CD4-positive, CD25-positive, alpha-beta regulatory T cell (primary cell): ENCODE data around the gene LRCOL1. TPM values are rescaled to one million over a fixed set of nuclear protein-coding genes. Genes with fewer than 3 reads are reported as not detected.
A peak's percentile ranks its signal among the peaks of the same experiment; 100 is the strongest.

Source experiments
- ATAC-seq, 2 donors: fragments of 150-1000 bp; cut with Tn5 transposase; one replicate each; pipeline ENCODE4 v1.10.0; 2021; ENCODE audit warnings: low read depth in 2 of 2, moderate number of reproducible peaks in 2 of 2, moderate library complexity in 1 of 2
- DNase-seq, 3 donors: peaks; one replicate each; pipeline versions ENCODE4 v3.0.0 to v3.0.0-alpha.2; 2012 to 2022; ENCODE audit warnings: mixed read lengths in 1 of 3
- H3K27ac ChIP-seq: one replicate; pipeline ENCODE4 v1.7.0; 2013; ENCODE audit warnings: mild to moderate bottlenecking, low read length; ENCODE audit not compliant: insufficient read depth, poor library complexity, severe bottlenecking
- H3K27me3 ChIP-seq: one replicate; pipeline ENCODE4 v1.7.0; 2013; ENCODE audit warnings: low read length; ENCODE audit not compliant: control insufficient read depth, insufficient read depth
- H3K36me3 ChIP-seq: one replicate; pipeline ENCODE4 v1.7.0; 2013; ENCODE audit warnings: mild to moderate bottlenecking, low read length, moderate library complexity; ENCODE audit not compliant: control insufficient read depth, insufficient read depth
- H3K4me1 ChIP-seq: 2 replicates; pipeline ENCODE4 v1.7.0; 2013; ENCODE audit warnings: mild to moderate bottlenecking, low read length; ENCODE audit not compliant: insufficient read depth, control insufficient read depth, poor library complexity, severe bottlenecking
- H3K4me3 ChIP-seq: one replicate; pipeline ENCODE4 v1.7.0; 2013; ENCODE audit warnings: low read depth, mild to moderate bottlenecking, low read length, moderate library complexity
- H3K9me3 ChIP-seq, 2 experiments: 1 replicate in 1 of 2; 2 replicates in 1 of 2; pipeline ENCODE4 v1.7.0; 2013; ENCODE audit warnings: low read length in 2 of 2, mild to moderate bottlenecking in 1 of 2, moderate library complexity in 1 of 2; ENCODE audit not compliant: control insufficient read depth in 2 of 2
- H3K27ac Mint-ChIP-seq, 3 donors: one replicate each; pipeline ENCODE4 v1.8.0; 2020 to 2022; ENCODE audit warnings: mild to moderate bottlenecking in 3 of 3, mixed read lengths in 3 of 3, moderate library complexity in 2 of 3
- H3K27me3 Mint-ChIP-seq: one replicate; pipeline ENCODE4 v1.8.0; 2022; ENCODE audit warnings: mild to moderate bottlenecking, mixed read lengths
- H3K36me3 Mint-ChIP-seq: one replicate; pipeline ENCODE4 v1.8.0; 2020; ENCODE audit warnings: mixed read lengths
- H3K4me1 Mint-ChIP-seq, 4 donors: one replicate each; pipeline ENCODE4 v1.8.0; 2020 to 2022; ENCODE audit warnings: mixed read lengths in 4 of 4, mild to moderate bottlenecking in 1 of 4
- H3K4me3 Mint-ChIP-seq, 4 donors: one replicate each; pipeline ENCODE4 v1.8.0; 2020 to 2022; ENCODE audit warnings: mild to moderate bottlenecking in 4 of 4, mixed read lengths in 4 of 4, moderate library complexity in 3 of 4
- H3K9me3 Mint-ChIP-seq, 7 donors: one replicate each; pipeline ENCODE4 v1.8.0; 2020 to 2022; ENCODE audit warnings: mixed read lengths in 7 of 7, mild to moderate bottlenecking in 3 of 7, moderate library complexity in 2 of 7
- polyA plus RNA-seq, 4 donors: library from polyadenylated mRNA; unstranded; fragments of 300-500 nt; fragmentation: Illumina TruSeq; gene quantifications; one replicate each; pipeline ENCODE4 v1.2.3, GENCODE V29; 2021
- total RNA-seq: library from RNA; stranded (reverse); gene quantifications from one replicate; pipeline ENCODE4 v1.2.3, GENCODE V29; 2022

Gene LRCOL1
- total and polyA plus RNA-seq, 5 donors from 2014 or later: not detected

DNA sequence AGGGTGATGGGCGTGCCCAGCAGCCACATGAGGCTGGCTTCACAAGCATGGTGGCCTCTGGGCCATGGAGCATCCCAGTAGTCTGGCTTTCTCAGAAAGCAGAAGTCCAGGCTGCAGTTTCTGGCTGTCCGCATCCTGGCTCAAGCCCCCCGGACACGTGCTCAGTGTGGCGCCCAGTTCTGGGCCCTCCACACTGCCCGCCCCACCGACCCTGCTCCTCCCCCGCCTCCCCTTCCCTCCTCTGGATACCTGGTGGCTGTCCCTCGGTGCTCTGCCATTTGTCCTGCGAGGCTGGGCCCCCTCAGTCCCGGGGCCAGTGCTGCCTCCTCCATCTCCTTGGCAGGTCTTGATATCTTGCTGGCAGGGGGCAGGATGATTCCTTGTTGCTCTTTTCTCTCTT, 31.6 kb downstream of the LRCOL1 start:
- Mint-ChIP-seq H3K4me3 (no peak overlapping the region), H3K27me3 (no peaks in the 10 kb centered on the region), H3K9me3 (no peaks in the 10 kb centered on the region), H3K36me3 (peaks cover 16% of the 10 kb centered on the region), H3K4me1 (no peaks in the 10 kb centered on the region), H3K27ac (no peak overlapping the region)
- no peak overlapping the region for H3K27ac ChIP-seq
- no peak overlapping the region for H3K4me3 ChIP-seq
- ATAC-seq: no peak
- peaks cover 4% of the 10 kb centered on the region for H3K36me3 ChIP-seq
- no peaks in the 10 kb centered on the region for H3K27me3 ChIP-seq
- no peaks in the 10 kb centered on the region for H3K9me3 ChIP-seq
- DNase-seq: no peak
- no peaks in the 10 kb centered on the region for H3K4me1 ChIP-seq

DNA sequence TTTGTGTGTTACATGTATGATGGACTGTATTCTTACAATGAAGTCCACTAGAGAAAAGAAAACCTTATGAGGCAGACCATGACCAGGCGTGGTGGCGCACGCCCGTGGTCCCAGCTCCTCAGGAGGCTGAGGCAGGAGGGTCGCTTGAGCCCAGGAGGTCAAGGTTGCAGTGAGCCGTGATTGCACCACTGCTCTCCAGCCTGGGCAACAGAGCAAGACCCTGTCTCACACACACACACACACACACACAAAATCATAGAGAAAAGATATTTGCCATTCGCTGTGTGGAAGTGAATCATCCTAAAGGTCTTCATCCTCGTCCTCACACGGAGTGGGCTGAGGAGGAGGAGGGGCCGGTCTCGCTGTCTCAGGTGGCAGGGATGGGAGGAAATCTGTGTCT, 32.3 kb downstream of the LRCOL1 start:
- no peak overlapping the region for H3K4me3 ChIP-seq
- H3K36me3 ChIP-seq: peaks cover 4% of the 10 kb centered on the region
- DNase-seq: no peak
- H3K4me1 Mint-ChIP-seq: no peaks in the 10 kb centered on the region
- H3K9me3 ChIP-seq: no peaks in the 10 kb centered on the region
- peaks cover 14% of the 10 kb centered on the region for H3K36me3 Mint-ChIP-seq
- no peak overlapping the region for H3K27ac ChIP-seq
- ATAC-seq: no peak
- no peak overlapping the region for H3K4me3 Mint-ChIP-seq
- H3K4me1 ChIP-seq: no peaks in the 10 kb centered on the region
- H3K27ac Mint-ChIP-seq: no peak overlapping the region
- H3K9me3 Mint-ChIP-seq: no peaks in the 10 kb centered on the region
- H3K27me3 Mint-ChIP-seq: no peaks in the 10 kb centered on the region
- no peaks in the 10 kb centered on the region for H3K27me3 ChIP-seq

DNA sequence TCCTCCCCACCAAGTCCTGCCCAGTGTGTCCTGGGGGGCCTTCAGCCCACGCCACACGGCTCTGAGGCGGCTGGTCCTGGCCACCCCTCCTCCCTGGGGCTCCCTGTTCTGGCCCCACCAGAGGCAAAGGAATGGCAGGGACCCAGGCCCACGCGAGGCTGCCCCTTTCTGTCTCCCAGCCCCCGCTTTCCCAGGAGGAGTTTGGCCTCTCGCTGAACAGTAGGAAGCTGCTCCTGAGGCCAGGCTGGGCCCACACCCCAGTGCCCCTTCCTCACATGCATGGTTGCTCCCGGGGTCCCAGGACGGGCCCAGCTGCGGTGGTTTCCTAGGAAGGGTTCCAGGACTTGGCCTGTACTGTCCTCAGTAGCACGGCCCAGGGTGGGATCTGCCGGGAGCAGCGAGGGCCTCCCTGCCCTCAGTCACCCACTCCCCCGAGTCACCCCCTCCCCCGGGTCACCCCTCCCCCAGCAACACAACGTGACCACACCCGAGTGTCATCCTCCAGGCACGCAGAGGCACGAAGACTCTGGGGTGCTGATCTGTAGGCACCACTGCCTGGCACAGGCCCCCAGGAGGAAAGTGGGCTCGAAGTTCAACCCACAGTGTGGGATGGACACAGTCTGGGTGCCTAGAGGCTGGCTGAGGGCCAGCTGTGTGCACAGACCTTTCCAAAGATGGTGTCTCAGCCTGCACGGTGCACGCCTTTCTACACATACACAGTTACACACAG, 33.0 kb downstream of the LRCOL1 start:
- H3K4me1 ChIP-seq: no peaks in the 10 kb centered on the region

DNA sequence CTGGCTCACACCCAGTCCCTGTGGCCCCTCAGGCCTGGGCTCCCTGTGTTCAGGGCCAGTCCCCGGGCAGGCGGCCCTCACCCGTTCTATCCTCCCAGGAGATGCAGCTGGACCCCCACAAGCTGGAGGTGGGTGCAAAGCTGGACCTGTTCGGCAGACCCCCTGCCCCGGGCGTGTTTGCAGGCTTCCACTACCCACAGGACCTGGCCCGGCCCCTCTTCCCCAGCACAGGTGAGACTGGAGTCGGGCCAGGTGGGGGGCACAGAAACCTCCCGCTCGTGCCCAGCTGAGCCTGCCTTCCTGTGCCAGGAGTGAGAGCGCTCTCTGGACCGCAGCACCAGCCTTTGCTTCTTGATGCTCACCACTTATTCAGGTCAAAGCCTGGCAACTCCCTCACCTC, 33.7 kb downstream of the LRCOL1 start:
- Histone ChIP-seq H3K4me1 (no peaks in the 10 kb centered on the region), H3K36me3 (peaks cover 4% of the 10 kb centered on the region), H3K9me3 (no peaks in the 10 kb centered on the region), H3K4me3 (no peak overlapping the region), H3K27ac (no peak overlapping the region), H3K27me3 (no peaks in the 10 kb centered on the region)
- Mint-ChIP-seq H3K4me3 (no peak overlapping the region), H3K27me3 (no peaks in the 10 kb centered on the region), H3K27ac (no peak overlapping the region), H3K36me3 (peaks cover 14% of the 10 kb centered on the region), H3K9me3 (no peaks in the 10 kb centered on the region), H3K4me1 (no peaks in the 10 kb centered on the region)
- ATAC-seq: no peak
- DNase-seq: no peak

More for the DNA sequence above, 33.0 kb downstream of the LRCOL1 start:
- H3K9me3 Mint-ChIP-seq: no peaks in the 10 kb centered on the region
- H3K27me3 Mint-ChIP-seq: no peaks in the 10 kb centered on the region
- H3K4me1 Mint-ChIP-seq: no peaks in the 10 kb centered on the region
- H3K36me3 Mint-ChIP-seq: peaks cover 14% of the 10 kb centered on the region
- DNase-seq (no peak), ATAC-seq (no peak)
- Histone ChIP-seq H3K27ac (no peak overlapping the region), H3K36me3 (peaks cover 4% of the 10 kb centered on the region), H3K9me3 (no peaks in the 10 kb centered on the region), H3K27me3 (no peaks in the 10 kb centered on the region), H3K4me3 (no peak overlapping the region)
- H3K4me3 Mint-ChIP-seq: peak overlapping the region in 1 of 4 donors; percentile 21
- H3K27ac Mint-ChIP-seq: peak overlapping the region in 1 of 3 donors; percentile 66

DNA sequence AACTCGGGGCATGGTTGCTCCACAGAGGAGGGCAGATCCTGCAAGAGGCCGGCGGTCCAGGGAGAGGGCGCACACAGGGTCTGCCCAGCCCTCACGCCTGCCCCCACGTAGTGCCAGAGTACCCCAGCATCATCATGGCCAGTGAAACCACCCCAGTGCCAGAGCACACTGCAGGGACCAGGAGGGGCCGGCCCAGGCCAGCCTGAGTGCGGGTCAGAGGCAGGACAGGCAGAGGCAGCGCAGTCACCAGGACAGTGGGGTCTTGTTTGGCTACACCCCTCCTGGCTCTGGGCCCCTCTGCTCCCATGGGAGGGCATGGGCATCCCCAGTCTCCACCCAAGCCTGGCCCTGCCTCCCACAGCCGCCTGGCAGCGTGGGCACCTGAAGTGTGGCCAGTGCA, 34.7 kb downstream of the LRCOL1 start:
- Mint-ChIP-seq H3K27ac (no peak overlapping the region), H3K4me1 (no peaks in the 10 kb centered on the region), H3K4me3 (no peak overlapping the region), H3K9me3 (no peaks in the 10 kb centered on the region), H3K36me3 (peaks cover 14% of the 10 kb centered on the region), H3K27me3 (no peaks in the 10 kb centered on the region)
- H3K36me3 ChIP-seq: peaks cover 4% of the 10 kb centered on the region
- ATAC-seq (no peak), DNase-seq (no peak)
- no peaks in the 10 kb centered on the region for H3K27me3 ChIP-seq
- H3K4me1 ChIP-seq: no peaks in the 10 kb centered on the region
- no peaks in the 10 kb centered on the region for H3K9me3 ChIP-seq
- H3K27ac ChIP-seq: no peak overlapping the region
- H3K4me3 ChIP-seq: no peak overlapping the region

DNA sequence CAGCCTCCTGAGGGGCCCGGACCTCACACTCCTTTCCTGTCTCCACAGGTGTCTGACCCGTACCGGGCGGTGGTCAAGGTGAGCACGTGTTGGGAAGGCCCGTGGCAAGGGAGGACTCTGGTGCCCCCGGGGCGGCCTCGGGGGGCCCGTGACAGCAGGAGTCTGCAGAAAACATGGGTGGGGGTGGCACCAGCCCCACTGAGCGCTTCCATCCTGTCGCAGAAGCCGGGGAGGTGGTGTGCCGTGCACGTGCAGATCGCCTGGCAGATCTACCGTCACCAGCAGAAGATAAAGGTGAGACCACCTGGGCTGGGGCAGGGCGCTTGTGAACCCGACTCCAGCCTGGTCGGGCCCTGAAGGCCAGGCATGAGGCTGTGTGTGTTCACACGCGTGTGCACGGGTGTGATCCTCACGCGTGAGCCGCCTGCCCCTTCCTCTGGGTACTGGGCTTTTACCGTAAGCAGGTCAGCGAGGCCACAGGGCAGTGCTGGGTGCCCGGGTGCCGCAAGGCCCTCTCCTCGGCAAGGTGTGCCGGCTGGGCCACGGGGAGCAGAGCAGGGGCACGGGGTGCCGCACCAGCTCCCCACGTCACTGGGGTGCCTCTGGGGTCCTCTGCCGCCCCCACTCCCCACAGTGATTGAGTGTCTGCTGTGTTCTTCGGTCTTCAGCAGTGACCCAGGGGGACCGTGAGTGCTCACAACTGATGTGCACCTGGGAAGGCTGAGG, 35.9 kb downstream of the LRCOL1 start:
- no peaks in the 10 kb centered on the region for H3K27me3 Mint-ChIP-seq
- ATAC-seq (no peak), DNase-seq (no peak)
- H3K9me3 ChIP-seq: no peaks in the 10 kb centered on the region
- no peaks in the 10 kb centered on the region for H3K4me1 ChIP-seq
- H3K4me1 Mint-ChIP-seq: no peaks in the 10 kb centered on the region
- H3K36me3 Mint-ChIP-seq: peaks cover 10% of the 10 kb centered on the region
- H3K4me3 Mint-ChIP-seq: no peak overlapping the region
- H3K27ac Mint-ChIP-seq: no peak overlapping the region
- no peak overlapping the region for H3K4me3 ChIP-seq
- no peaks in the 10 kb centered on the region for H3K36me3 ChIP-seq
- no peaks in the 10 kb centered on the region for H3K9me3 Mint-ChIP-seq
- H3K27me3 ChIP-seq: no peaks in the 10 kb centered on the region
- H3K27ac ChIP-seq: no peak overlapping the region

GRCh38 chr12:132572801-132573760, 37.3 kb downstream of the LRCOL1 start:
- H3K36me3 Mint-ChIP-seq: peaks cover 4% of the 10 kb centered on the region
- no peak for ATAC-seq
- no peaks in the 10 kb centered on the region for H3K4me1 Mint-ChIP-seq

More at GRCh38 chr12:132572801-132573760, 37.3 kb downstream of the LRCOL1 start:
- no peaks in the 10 kb centered on the region for H3K27me3 ChIP-seq
- H3K27me3 Mint-ChIP-seq: no peaks in the 10 kb centered on the region
- H3K9me3 ChIP-seq: no peaks in the 10 kb centered on the region
- H3K4me3 Mint-ChIP-seq: no peak overlapping the region
- DNase-seq: no peak
- no peaks in the 10 kb centered on the region for H3K9me3 Mint-ChIP-seq
- H3K27ac ChIP-seq: no peak overlapping the region
- H3K4me3 ChIP-seq: no peak overlapping the region
- H3K4me1 ChIP-seq: no peaks in the 10 kb centered on the region
- no peaks in the 10 kb centered on the region for H3K36me3 ChIP-seq
- no peak overlapping the region for H3K27ac Mint-ChIP-seq
